HG03520 (cell line): Measurements from ENCODE around the gene SEC62.
"Not testable (repeated sequence)": the region's sequence is repeated elsewhere in the genome, so short reads cannot be mapped to it uniquely, and the experiment has no call there.

ENCODE experiments used
- ATAC-seq: cut with Tn5 transposase; IDR thresholded peaks from one replicate; pipeline ENCODE4 v1.9.1; 2021; ENCODE audit warnings: mild to moderate bottlenecking, moderate library complexity; ENCODE audit not compliant: unreplicated experiment

SEC62 gene

DNA sequence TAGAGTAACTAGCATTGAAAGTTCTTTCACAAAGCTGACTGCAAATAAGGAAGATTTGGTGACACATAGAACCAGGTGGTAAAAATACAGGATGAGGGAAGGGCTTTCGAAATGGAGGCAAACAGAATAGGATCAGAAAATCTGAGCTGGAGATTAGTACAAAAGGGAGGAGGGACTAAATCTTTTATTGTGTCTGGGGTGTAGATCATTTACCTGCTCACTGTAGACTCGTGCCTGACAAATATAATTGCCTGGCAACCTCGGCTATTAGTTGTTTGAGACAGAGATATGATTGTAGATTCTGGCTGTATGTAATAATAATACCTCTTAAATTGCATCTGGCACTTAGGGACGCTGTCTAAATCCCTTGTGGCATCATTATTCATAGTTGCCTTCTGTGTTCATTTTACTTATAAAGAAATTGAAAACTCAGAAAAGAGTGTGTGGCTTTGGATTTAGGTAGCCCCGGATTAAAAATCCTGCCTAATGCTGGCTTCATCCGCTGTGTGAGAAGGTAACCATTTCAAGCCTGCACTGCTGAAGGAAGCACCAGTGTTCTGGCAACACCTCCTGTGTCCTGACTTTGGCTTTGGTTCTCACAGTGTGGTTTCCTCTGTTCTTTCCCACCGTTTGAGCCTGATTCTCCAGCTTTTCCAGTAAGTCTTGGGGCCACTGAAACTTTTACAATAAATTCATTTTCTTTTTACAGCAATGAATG is 46.2 kb downstream of the SEC62 start:
- no peak for ATAC-seq

- ATAC-seq: no peak
These were observed 49.5 kb downstream of the SEC62 start for GRCh38 chr3:170016057-170016456.

DNA sequence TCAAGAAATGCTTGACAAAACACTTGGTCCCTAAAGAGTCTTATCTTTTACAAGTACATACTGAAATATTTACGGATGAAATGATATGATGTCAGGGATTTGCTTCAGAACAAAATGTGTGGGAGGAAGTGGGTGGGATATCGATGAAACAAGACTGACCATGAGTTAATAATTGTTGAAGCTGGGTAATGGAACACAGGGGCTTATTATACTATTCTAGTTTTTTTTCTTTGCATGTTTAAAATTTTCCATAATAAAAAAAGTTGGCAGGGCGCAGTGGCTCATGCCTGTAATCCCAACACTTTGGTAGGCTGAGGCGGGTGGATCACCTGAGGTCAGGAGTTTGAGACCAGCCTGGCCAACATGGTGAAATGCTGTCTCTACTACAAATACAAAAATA is 52.7 kb downstream of the SEC62 start:
- ATAC-seq: not testable (repeated sequence)

DNA sequence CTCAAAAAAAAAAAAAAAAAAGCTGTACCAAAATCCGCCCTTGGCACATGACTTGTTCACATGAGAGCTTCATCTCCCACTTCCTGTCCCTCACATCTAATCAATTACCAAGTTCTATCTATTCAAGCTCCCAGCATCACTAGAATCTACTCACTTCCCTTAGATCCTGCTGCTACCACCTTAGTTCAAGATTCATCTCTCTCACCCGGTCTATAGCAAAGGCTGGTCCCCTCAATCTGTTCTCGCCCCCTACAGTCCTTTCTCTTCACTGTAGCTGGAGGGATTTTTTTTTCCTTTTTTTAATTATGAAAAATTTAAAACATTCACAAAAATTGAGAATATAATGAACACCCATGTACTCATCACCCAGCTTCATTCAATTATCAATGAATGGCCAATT is 54.5 kb downstream of the SEC62 start:
- no peak for ATAC-seq

DNA sequence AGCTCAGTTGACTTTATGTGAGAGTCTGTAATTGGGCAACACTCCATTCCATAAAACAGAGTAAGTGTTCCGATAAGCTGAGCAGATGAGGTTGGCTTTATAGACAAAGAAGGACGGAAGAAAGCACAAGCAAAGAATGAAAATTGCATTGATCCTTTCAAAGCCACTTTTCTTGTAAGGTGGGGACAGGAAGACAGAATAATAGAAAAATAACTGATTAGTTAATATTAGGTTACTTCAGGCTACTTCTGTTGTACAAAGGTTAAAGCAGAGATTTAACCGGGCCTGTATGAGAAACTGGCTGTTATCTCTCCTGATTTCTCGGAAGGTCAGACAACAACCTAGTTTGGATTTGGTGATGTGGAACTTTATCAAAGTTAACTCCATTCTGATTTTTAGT is 55.7 kb downstream of the SEC62 start:
- ATAC-seq: no peak

DNA sequence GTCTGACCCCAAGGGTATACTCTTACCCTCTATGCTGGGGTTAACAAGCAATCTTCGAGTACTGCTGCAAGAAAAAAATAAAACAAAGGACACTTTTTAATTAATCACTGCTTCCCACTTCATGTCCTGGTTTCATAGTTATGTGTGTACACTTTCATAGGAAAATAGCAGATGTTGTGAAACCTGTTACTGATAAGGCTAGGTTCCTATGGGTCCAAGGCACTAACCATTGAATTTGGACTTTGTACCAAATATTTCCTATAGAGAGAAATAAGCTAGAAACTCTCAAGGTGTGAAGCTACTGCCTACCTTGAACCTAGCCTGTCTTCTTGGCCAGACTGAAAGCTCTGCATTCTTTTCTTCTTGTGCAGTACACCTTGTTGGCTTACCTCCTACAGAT is 56.6 kb downstream of the SEC62 start:
- ATAC-seq: no peak

GRCh38 chr3:170024581-170024980 is 58.0 kb downstream of the SEC62 start:
- ATAC-seq: no peak

DNA sequence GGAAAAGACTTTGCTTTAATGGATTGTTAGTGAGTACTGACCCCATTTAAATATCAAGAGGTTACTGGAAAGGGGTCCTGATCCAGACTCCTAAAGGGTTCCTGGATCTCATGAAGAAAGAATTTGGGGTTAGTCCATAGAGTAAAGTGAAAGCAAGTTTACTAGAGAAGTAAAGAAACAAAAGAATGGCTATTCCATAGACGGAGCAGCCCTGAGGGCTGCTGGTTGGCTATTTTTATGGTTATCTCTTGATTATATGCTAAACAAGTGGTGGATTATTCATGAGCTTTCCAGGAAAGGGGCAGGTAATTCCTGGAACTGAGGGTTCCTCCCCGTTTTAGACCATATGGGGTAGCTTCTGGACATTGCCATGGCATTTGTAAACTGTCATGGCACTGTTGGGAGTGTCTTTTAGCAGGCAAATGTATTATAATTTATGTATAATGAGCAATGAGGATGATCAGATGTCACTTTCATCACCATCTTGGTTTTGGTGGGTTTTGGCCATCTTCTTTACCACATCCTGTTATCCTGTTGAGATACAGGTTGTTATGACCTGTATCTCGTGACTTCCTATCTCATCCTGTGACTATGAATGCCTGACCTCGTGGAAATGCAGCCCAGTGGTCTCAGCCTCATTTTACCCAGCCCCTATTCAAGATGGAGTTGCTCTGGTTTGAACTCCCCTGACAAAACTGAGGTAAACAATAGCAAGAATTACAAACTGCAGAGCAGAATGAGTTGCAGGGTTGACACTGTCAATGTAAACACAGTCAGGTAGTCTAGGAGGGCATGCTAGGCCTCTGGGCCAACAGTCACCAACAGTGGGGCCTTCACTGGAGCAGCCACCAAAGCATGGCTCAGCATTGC is 60.9 kb downstream of the SEC62 start:
- no peak for ATAC-seq

- ATAC-seq: no peak
These were observed 66.9 kb downstream of the SEC62 start for GRCh38 chr3:170033489-170033888.

- ATAC-seq: peak; percentile 85
These were observed 71.1 kb downstream of the SEC62 start, which contains the start of gene GPR160 for GRCh38 chr3:170037463-170038433. TSS of gene GPR160 (plus strand) at chr3:170037995. CDS start at chr3:170083973, 45,978 bp downstream.

- peak; percentile 11 for ATAC-seq
These were observed 72.0 kb downstream of the SEC62 start for GRCh38 chr3:170038434-170039110.

DNA sequence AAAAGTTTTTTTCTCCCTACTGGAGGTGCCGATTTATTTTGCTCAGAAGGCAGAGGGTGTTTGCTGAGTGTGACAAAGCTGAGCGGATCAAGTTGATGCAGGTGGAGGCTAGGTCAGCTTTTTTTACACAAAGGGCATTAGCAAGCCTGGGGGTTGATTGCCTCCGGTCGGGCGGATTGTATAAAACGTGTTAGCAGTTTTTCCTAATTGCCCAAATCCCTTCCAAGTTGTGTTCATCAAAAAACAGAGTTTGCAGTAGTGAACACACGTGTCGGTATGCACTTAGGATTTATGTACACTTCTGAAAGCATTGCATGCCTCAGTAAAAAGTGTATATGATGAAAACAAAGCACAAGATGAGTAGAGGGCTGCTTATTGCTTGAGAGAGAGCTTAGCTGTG is 73.8 kb downstream of the SEC62 start:
- ATAC-seq: no peak

DNA sequence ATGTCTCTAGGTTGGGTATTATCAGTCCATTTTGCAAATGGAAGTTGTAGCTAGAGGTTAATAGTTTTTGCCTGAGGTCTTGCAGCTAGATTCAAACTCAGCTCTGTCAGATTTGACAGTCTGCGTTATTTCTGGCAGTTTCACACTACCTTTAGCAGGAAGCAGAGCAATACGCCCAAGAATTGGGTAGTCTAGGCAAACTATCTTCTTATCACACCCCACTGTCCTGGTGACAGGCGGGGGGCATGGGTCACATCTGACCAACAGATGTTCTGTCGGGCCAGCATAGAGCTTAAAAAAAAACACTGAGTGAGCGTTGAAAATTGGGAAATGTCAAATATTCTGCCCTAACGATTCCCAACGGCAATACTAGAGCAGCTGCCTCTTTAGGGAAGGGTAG is 76.9 kb downstream of the SEC62 start:
- ATAC-seq: no peak

GRCh38 chr3:170044271-170044670 is 77.7 kb downstream of the SEC62 start:
- no peak for ATAC-seq

DNA sequence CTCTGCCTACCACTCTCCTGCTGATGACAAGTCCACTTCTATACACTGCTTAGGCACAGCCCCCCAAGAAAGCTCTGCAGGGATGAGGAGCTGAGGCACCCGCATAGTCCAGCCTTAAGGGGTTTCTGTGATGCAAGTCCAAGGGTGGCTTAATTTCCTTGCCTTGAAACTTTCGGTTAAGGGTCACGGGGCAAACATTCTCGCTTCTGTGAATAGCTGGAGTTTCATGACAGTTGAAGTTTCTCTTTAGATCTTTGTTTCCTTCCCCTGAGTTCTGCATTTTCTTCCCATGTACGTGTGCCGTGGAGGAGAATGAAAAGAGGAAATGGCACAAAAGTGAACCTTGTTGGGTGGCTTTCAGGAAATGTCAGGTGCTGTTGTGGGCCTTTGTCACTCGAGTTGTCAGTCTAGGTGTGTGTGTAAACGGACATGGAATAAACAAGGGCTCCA is 78.2 kb downstream of the SEC62 start:
- ATAC-seq: peak; percentile 81

DNA sequence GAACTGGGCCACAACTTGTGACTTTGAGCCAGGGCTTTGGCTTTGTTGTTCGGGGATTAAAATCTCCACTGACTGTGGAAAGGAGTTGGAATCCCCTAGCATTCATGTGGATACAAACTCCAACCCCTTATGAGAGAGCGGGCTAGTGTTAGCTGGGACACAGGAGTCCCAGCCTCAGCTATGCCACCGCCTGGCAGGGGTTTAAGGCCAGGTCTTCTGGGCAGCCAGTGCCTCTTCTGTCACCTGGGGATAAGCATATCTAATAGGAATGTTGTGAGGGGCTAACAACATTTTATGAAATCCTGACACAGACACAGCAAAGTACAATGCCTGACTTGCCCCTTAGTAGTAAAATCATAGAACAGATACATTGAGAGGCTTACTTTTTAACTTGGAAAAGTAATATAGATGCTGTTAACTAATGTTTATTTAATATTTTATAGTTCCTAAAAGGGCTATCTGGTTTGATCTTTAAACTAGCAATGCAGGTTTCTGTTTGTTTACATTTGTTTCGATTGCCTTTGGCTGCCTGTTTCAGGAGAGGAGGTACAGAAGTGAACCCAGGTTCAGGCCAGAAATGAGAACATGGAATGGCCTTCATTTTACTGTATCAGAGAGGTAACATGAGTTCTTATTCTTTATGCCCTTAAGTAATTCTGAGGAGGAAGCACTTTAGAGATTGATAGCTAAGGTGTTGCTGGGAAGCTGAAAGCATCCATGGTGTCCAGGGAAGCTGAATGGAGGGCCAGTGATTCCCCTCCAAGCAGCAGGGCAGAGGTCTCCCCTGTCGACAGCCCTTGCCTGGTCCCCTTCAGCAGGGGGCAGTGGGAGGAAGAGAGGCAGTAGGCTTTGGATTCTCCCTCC is 79.9 kb downstream of the SEC62 start:
- no peak for ATAC-seq

DNA sequence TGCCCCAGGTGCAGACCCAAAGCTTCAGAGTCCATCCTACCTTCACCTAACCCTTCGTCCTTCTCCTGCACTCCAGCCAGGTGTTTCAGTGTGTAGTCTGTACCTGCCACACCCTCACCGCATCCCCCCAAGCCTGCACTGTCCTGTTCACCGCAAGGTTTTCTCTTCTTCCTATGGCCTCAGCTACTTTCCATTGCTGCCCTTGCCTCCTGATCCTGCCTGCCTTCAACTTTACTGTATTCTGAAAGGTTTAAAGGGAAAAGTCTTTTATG is 80.5 kb downstream of the SEC62 start:
- no peak for ATAC-seq
